B cell (primary cell): ENCODE results near the gene CTXN3. TPM values are rescaled to one million over a fixed set of nuclear protein-coding genes. Genes with fewer than 3 reads are reported as not detected.

Experiments
- ATAC-seq: fragments of 200-7000 bp; cut with Tn5 transposase; one replicate; pipeline ENCODE4 v1.10.0; 2021; ENCODE audit warnings: low read depth, mild to moderate bottlenecking, moderate number of reproducible peaks, moderate library complexity
- CTCF ChIA-PET: fragments of 350-600 bp; sonication (Branson Sonifier 250); formaldehyde crosslinking; loops from one replicate; lab custom pipeline; 2021; ENCODE audit warnings: antibody characterized with exemption, inconsistent platforms; lab: Charles Lee
- POLR2A ChIA-PET: fragments of 350-600 bp; sonication (Branson Sonifier 250); formaldehyde crosslinking; loops from one replicate; lab custom pipeline; 2021; ENCODE audit warnings: antibody characterized with exemption; lab: Charles Lee
- DNase-seq: peaks from one replicate; pipeline ENCODE4 v3.0.0; 2013
- H2AFZ ChIP-seq: 2 replicates; pipeline ENCODE4 v1.6.1; 2012; ENCODE audit warnings: mild to moderate bottlenecking, low read depth, low read length; ENCODE audit not compliant: insufficient read depth, poor library complexity, severe bottlenecking
- H3K27ac ChIP-seq, 2 donors: 1 replicate in 1 of 2; 2 replicates in 1 of 2; pipeline ENCODE4 v1.5.1; 2012 to 2013; ENCODE audit warnings: low read length in 2 of 2, mild to moderate bottlenecking in 2 of 2, moderate library complexity in 1 of 2
- H3K27me3 ChIP-seq, 4 experiments: fragments of 200-600 bp in 1 of 4; sonication (generic) in 1 of 4; replicated peaks in 1 of 4; 1 replicate in 2 of 4; 2 replicates in 2 of 4; pipeline versions ENCODE4 v1.6.1 to v1.7.0; 2013 to 2016; ENCODE audit warnings: low read length in 3 of 4, mild to moderate bottlenecking in 2 of 4, mixed read lengths in 1 of 4, moderate library complexity in 1 of 4; ENCODE audit not compliant: insufficient read depth in 4 of 4, control insufficient read depth in 3 of 4; ENCODE audit errors: control extremely low read depth in 1 of 4
- H3K36me3 ChIP-seq, 2 experiments: replicated peaks in 1 of 2; 1 replicate in 1 of 2; 2 replicates in 1 of 2; pipeline versions ENCODE4 v1.6.1 to v1.7.1; 2013; ENCODE audit warnings: low read length in 1 of 2; ENCODE audit not compliant: insufficient read depth in 2 of 2, control insufficient read depth in 1 of 2; ENCODE audit errors: control extremely low read depth in 1 of 2, extremely low read depth in 1 of 2
- H3K4me1 ChIP-seq, 2 donors: fragments of 200-600 bp in 1 of 2; sonication (generic) in 1 of 2; 1 replicate in 1 of 2; 2 replicates in 1 of 2; pipeline versions ENCODE4 v1.5.1 to v1.6.1; 2013 to 2017; ENCODE audit warnings: low read length in 2 of 2; ENCODE audit not compliant: control insufficient read depth in 2 of 2, insufficient read depth in 2 of 2
- H3K4me2 ChIP-seq: replicated peaks from 2 replicates; pipeline ENCODE3; 2012; ENCODE audit warnings: mild to moderate bottlenecking, low read depth, low read length; ENCODE audit not compliant: poor library complexity, severe bottlenecking
- H3K4me3 ChIP-seq, 5 experiments: fragments of 200-600 bp in 1 of 5; sonication (generic) in 1 of 5; 1 replicate in 3 of 5; 2 replicates in 2 of 5; pipeline versions ENCODE4 v1.5.1 to v1.7.0; 2011 to 2016; ENCODE audit warnings: low read length in 4 of 5, mild to moderate bottlenecking in 4 of 5, low read depth in 2 of 5, control low read depth in 1 of 5, moderate library complexity in 1 of 5; ENCODE audit not compliant: insufficient read depth in 1 of 5; ENCODE audit errors: control extremely low read depth in 1 of 5, extremely low read depth in 1 of 5
- H3K79me2 ChIP-seq: fragments of 200-600 bp; sonication (generic); one replicate; pipeline ENCODE4 v1.6.0; 2016; ENCODE audit warnings: low read length; ENCODE audit not compliant: control insufficient read depth, insufficient read depth
- H3K9ac ChIP-seq: fragments of 200-600 bp; sonication (generic); 2 replicates; pipeline ENCODE4 v1.6.1; 2017; ENCODE audit warnings: mild to moderate bottlenecking, low read length, moderate library complexity
- H3K9me3 ChIP-seq, 3 donors: one replicate each; pipeline versions ENCODE4 v1.6.1 to v1.7.1; 2013; ENCODE audit warnings: low read length in 2 of 3; ENCODE audit not compliant: control insufficient read depth in 2 of 3, insufficient read depth in 1 of 3; ENCODE audit errors: control extremely low read depth in 1 of 3
- H4K20me1 ChIP-seq: 2 replicates; pipeline ENCODE4 v1.6.0; 2012; ENCODE audit warnings: mild to moderate bottlenecking, low read length; ENCODE audit not compliant: insufficient read depth, control insufficient read depth, poor library complexity, severe bottlenecking
- H3K27ac Mint-ChIP-seq: one replicate; pipeline ENCODE4 v1.8.0; 2021; ENCODE audit warnings: mixed read lengths
- H3K27me3 Mint-ChIP-seq: one replicate; pipeline ENCODE4 v1.8.0; 2021; ENCODE audit warnings: mixed read lengths
- H3K4me1 Mint-ChIP-seq: one replicate; pipeline ENCODE4 v1.8.0; 2021; ENCODE audit warnings: mixed read lengths
- H3K4me3 Mint-ChIP-seq: one replicate; pipeline ENCODE4 v1.8.0; 2021; ENCODE audit warnings: mixed read lengths
- H3K9me3 Mint-ChIP-seq: one replicate; pipeline ENCODE4 v1.8.0; 2022; ENCODE audit warnings: mixed read lengths; ENCODE audit not compliant: insufficient read depth
- EZH2 ChIP-seq: IDR thresholded peaks from 2 replicates; pipeline ENCODE4 v1.6.1; 2012; ENCODE audit warnings: borderline replicate concordance, low read depth, mild to moderate bottlenecking, moderate library complexity, low read length; ENCODE audit not compliant: insufficient read depth, poor library complexity, severe bottlenecking
- WGBS: methylation state at CpG from one replicate; pipeline ENCODE4 v1.1.5; 2013; ENCODE audit warnings: missing lambda C conversion rate; ENCODE audit not compliant: insufficient coverage; 5-methylcytosine and 5-hydroxymethylcytosine counted together
- intact Hi-C: fragments of 100-400 bp; cut with micrococcal nuclease; formaldehyde crosslinking; loops from one replicate; pipeline ENCODE4 v1.10.0; 2022
- polyA plus RNA-seq: library from polyadenylated mRNA; depleted of rRNA; stranded (reverse); fragments of >200 nt; gene quantifications from 2 replicates; pipeline ENCODE4 v1.2.3, GENCODE V29; 2012
- total RNA-seq, 2 donors: library from RNA; stranded (reverse); fragments of 120-200 nt in 1 of 2; gene quantifications; 1 replicate in 1 of 2; 2 replicates in 1 of 2; pipeline versions ENCODE4 v1.2.3 to v1.2.4, GENCODE V29; 2013 to 2022
- TF ChIP-seq, protein P1 (sequence below): fragments of 200-600 bp; IDR thresholded peaks from one replicate; pipeline ENCODE4 v1.8.0; 2022; ENCODE audit warnings: antibody characterized with exemption, mild to moderate bottlenecking

The CTXN3 gene
- total and polyA plus RNA-seq, 2 donors (not counting 1 experiment from before 2014, with no cell fraction given), result not detected

DNA sequence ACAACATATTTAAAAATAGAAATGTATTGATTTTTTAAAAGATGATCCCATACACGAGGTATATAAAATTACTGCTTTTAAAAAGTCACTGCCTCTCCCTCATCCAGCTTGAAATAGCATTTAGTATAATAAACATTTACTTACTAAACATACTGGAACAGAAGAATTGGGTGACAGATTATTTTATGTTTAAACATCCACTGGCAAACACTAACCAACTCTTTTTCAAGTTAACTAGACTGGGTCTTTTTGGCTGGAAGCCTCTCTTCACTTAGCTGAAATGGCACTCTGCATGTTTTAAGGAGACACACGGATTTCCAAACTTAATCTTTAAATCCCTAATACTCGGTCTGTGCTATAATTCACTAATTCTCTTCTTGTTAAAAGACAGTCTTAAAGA lies 19.0 kb downstream of the CTXN3 start:
- no peak overlapping the region for H3K4me3 ChIP-seq
- H3K36me3 ChIP-seq, result no peaks in the 10 kb centered on the region
- no peak for TF ChIP-seq EZH2
- TF ChIP-seq, protein P1, sequence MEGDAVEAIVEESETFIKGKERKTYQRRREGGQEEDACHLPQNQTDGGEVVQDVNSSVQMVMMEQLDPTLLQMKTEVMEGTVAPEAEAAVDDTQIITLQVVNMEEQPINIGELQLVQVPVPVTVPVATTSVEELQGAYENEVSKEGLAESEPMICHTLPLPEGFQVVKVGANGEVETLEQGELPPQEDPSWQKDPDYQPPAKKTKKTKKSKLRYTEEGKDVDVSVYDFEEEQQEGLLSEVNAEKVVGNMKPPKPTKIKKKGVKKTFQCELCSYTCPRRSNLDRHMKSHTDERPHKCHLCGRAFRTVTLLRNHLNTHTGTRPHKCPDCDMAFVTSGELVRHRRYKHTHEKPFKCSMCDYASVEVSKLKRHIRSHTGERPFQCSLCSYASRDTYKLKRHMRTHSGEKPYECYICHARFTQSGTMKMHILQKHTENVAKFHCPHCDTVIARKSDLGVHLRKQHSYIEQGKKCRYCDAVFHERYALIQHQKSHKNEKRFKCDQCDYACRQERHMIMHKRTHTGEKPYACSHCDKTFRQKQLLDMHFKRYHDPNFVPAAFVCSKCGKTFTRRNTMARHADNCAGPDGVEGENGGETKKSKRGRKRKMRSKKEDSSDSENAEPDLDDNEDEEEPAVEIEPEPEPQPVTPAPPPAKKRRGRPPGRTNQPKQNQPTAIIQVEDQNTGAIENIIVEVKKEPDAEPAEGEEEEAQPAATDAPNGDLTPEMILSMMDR, result no peak
- no peaks in the 10 kb centered on the region for H3K9me3 Mint-ChIP-seq
- no peaks in the 10 kb centered on the region for H3K4me1 Mint-ChIP-seq
- H3K4me1 ChIP-seq, result no peaks in the 10 kb centered on the region
- H3K27ac Mint-ChIP-seq, result no peak overlapping the region
- H3K9ac ChIP-seq, result no peak overlapping the region
- ATAC-seq (no peak), DNase-seq (no peak)
- no peaks in the 10 kb centered on the region for H3K27me3 Mint-ChIP-seq
- ChIA-PET CTCF (no interaction called here), POLR2A (no interaction called here)
- H3K27me3 ChIP-seq, result no peaks in the 10 kb centered on the region
- no peaks in the 10 kb centered on the region for H3K79me2 ChIP-seq
- H3K4me2 ChIP-seq, result no peak overlapping the region
- no peaks in the 10 kb centered on the region for H4K20me1 ChIP-seq
- no peak overlapping the region for H3K4me3 Mint-ChIP-seq
- H3K27ac ChIP-seq, result no peak overlapping the region
- H2AFZ ChIP-seq, result no peak overlapping the region
- WGBS, result no CpG with 5 or more reads among the region's 3 CpGs
- no peaks in the 10 kb centered on the region for H3K9me3 ChIP-seq
- intact Hi-C loops, result no loop called here

DNA sequence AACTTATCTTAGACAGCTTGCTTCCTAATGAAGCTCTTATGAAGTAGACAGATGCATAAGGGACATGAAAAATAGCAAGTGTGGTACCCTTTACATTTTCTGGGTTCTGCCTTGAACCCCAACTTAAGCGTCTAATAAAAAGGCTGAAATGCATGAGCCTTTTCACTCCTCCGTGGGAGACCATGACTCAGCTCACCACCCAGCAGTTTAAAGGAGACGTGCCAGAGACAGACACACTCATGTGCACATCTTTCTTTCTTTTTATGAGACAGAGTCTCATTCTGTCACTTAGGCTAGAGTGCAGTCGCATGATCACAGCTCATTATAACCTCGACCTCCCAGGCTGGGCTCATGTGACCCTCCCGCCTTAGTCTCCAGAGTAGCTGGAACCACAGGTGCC lies 22.3 kb downstream of the CTXN3 start:
- H3K4me3 ChIP-seq, result no peak overlapping the region
- H3K79me2 ChIP-seq, result no peaks in the 10 kb centered on the region
- TF ChIP-seq, protein P1, result no peak
- TF ChIP-seq EZH2, result no peak
- H2AFZ ChIP-seq, result no peak overlapping the region
- no peaks in the 10 kb centered on the region for H3K27me3 ChIP-seq
- H3K27ac ChIP-seq, result no peak overlapping the region
- DNase-seq, result no peak
- no peaks in the 10 kb centered on the region for H4K20me1 ChIP-seq
- POLR2A ChIA-PET, result no interaction called here
- H3K9me3 ChIP-seq, result no peaks in the 10 kb centered on the region
- no peaks in the 10 kb centered on the region for H3K36me3 ChIP-seq
- H3K9ac ChIP-seq, result no peak overlapping the region
- intact Hi-C loops, result no loop called here
- Mint-ChIP-seq H3K27me3 (no peaks in the 10 kb centered on the region), H3K4me3 (no peak overlapping the region), H3K27ac (no peak overlapping the region), H3K4me1 (no peaks in the 10 kb centered on the region), H3K9me3 (no peaks in the 10 kb centered on the region)
- no peak for ATAC-seq
- no peaks in the 10 kb centered on the region for H3K4me1 ChIP-seq
- WGBS, result 93% methylated on average over 5 of the region's 6 CpGs
- no peak overlapping the region for H3K4me2 ChIP-seq
- CTCF ChIA-PET, result no interaction called here
